GM21526 (cell line): ENCODE results near the gene RAB25.
A peak's percentile ranks its signal among the peaks of the same experiment; 100 is the strongest.
"Not testable (repeated sequence)": the region's sequence is repeated elsewhere in the genome, so short reads cannot be mapped to it uniquely, and the experiment has no call there.

Source experiments
- ATAC-seq: cut with Tn5 transposase; IDR thresholded peaks from one replicate; pipeline ENCODE4 v1.9.1; 2021; ENCODE audit warnings: moderate library complexity; ENCODE audit not compliant: unreplicated experiment, low FRiP score

RAB25 gene

DNA sequence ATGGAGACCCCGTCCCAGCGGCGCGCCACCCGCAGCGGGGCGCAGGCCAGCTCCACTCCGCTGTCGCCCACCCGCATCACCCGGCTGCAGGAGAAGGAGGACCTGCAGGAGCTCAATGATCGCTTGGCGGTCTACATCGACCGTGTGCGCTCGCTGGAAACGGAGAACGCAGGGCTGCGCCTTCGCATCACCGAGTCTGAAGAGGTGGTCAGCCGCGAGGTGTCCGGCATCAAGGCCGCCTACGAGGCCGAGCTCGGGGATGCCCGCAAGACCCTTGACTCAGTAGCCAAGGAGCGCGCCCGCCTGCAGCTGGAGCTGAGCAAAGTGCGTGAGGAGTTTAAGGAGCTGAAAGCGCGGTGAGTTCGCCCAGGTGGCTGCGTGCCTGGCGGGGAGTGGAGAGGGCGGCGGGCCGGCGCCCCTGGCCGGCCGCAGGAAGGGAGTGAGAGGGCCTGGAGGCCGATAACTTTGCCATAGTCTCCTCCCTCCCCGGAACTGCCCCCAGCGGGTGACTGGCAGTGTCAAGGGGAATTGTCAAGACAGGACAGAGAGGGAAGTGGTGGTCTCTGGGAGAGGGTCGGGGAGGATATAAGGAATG lies 54.1 kb downstream of the RAB25 start:
- ATAC-seq, result peak; percentile 4

DNA sequence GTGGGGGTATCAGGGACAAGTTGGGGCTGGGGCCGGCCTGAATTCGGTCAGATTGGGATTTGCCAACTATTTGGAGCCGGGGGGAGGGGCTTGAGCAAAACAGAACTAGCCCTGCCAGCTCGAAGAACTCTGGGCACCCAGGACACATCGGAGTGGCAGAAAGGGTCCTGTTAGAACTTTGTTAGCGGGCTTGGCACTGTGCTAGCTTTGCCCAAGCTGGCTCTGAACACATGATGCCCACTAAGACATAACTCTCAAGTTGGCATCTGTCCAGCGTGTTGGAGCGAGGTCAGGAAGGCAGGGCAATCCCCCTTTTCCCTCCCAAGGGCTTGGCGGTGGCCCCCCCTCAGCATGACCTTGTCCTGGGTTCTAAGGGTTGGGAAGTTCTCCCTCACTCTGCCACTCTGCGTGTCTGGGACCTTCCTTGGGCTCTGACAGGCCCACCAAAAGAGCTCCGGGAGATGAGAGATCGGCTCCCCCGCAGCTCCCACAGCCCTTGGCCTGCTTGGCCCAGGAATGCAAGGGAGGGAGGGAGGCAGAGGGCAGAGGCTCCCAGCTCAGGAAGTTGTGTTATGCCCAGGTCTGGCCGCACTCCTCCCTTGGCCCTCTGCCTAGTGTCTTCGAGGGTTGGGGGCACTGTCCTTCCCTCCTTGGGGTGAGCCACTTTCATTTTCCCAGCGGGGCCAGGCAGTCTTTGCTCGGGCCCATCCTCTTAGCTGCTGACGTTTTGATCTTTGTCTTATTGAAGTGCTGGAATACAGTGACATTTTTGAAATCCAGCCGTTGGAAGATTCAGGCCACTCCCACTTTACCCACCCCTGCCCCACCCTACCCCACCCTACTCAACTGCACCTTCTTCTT lies 54.8 kb downstream of the RAB25 start:
- ATAC-seq, result no peak

DNA sequence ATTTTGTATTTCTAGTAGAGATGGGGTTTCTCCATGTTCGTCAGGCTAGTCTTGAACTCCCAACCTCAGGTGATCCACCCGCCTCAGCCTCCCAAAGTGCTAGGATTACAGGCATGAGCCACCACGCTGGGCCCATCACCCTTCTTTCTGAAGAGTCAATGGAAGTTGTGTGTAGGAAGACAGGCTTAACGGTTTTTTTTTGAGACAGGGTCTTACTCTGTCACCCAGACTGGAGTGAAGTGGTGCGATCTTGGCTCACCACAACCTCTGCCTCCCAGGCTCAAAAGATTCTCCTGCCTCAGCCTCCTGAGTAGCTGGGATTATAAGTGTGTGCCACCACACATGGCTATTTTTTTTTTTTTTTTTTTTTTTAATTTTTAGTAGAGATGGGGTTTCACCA lies 55.8 kb downstream of the RAB25 start:
- ATAC-seq, result not testable (repeated sequence)

DNA sequence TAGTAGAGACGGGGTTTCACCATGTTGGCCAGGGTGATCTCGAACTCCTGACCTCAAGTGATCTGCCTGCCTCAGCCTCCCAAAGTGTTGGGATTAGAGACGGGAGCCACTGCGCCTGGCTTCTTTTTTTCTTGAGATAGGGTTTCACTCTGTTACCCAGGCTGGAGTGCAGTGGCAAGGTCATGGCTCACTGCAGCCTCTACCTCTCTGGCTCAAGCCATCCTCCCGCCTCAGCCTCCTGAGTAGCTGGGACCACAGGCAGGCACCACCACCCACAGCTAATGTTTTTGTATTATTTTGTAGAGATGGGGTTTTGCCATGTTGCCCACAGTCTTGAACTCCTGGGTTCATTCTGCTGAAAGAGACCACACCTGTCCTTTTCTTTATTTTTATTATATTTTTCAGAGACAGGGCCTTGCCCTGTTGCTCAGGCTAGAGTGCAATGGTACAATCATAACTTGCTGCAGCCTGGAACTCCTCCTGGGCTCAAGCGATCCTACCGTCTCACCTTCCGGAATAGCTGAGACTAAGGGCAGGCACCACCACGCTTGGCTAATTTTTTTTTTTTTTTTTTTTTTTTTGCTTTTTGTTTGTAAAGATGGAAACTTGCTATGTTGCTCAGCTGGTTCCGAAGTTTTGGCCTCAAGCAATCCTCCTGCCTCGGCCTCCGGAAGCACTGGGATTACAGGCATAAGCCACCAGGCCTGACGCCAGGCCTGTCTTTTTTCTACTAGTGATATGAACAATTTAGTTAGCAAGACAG lies 56.6 kb downstream of the RAB25 start:
- no peak for ATAC-seq

DNA sequence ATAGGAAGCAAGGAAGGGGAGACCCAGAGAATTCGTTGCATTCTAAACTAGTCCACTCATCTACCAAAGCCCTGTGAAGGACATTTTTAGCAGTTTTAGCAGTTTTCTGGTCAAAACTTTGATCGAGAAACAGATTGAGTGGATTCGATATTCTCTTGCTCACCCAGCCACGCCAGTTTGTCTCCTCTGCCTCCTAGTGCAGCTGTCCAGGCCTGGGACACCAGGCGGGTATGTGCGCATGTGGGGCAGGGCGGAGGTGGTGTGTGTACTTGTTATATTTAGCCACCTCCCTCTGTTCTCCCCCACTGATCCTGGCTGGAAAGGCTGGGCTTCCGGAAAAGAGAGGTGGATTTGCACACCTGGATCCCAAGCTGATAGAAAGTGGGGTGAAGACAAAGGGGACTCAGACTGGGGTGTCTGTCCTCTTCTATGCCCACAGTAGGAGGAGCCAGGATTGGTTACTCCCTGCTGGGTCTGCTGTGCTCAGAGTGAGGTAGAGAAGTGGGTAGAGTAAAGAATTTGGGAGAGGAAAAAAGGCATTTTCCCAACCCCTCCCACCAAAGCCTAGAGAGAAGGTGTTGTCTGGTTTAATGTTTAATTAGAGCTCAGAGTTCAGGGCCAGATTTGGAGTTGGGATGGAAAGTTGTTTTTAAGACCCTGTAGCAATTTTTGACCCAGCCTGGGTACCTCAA lies 57.4 kb downstream of the RAB25 start:
- ATAC-seq, result no peak

DNA sequence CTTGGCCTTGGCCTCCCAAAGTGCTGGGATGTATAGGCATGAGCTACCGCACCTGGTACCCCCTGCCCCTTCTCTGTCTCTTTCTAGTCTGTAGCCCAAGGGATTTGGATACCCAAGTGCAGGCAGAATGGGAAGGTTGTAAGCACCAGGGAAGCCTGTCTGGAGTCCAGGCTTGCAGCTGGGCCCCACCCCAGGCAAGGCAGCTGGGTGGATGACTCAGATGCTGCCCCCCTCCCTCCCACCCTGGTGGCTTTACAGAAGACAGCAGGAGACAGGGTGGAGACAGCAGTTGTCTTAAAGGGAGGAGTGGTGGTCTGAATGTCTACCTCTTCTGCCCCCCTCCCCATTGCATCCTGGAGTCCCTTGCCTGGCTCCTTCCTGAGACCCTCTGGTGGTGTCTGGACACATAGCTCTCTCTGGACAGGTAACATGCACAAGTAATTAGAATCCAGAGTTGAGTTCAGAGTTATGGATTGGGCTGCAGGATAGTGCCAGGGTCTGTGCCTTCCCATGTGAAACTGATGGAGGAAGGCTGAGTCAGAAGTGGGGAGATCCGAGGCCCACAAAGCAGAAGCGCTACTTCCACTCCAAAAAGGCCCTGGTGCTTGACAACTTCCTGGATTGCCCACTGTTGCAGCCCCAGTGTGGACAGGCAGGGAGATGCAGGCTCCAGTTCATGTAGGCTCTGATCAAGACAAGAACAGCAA lies 58.7 kb downstream of the RAB25 start:
- no peak for ATAC-seq
